Activated CD8-positive, alpha-beta T cell treated with anti-CD3 and anti-CD28 coated beads for 36 hours (primary cell): ENCODE data around the gene TMEM158. TPM values are rescaled to one million over a fixed set of nuclear protein-coding genes. Genes with fewer than 3 reads are reported as not detected.

Experiments used
- ATAC-seq: fragments of 200-7000 bp; cut with Tn5 transposase; one replicate; pipeline ENCODE4 v1.10.0; 2021; ENCODE audit warnings: mild to moderate bottlenecking, moderate library complexity
- CTCF ChIA-PET: fragments of 350-600 bp; sonication (Branson Sonifier 250); formaldehyde crosslinking; loops from one replicate; lab custom pipeline; 2021; ENCODE audit warnings: antibody characterized with exemption; lab: Charles Lee
- POLR2A ChIA-PET: fragments of 350-600 bp; sonication (Branson Sonifier 250); formaldehyde crosslinking; loops from one replicate; lab custom pipeline; 2021; ENCODE audit warnings: antibody characterized with exemption; lab: Charles Lee
- DNase-seq: peaks from one replicate; pipeline ENCODE4 v3.0.0-alpha.2; 2020
- H3K27ac Mint-ChIP-seq: one replicate; pipeline ENCODE4 v1.8.0; 2021; ENCODE audit warnings: mild to moderate bottlenecking, mixed read lengths
- H3K27me3 Mint-ChIP-seq: one replicate; pipeline ENCODE4 v1.8.0; 2021; ENCODE audit warnings: mixed read lengths
- H3K36me3 Mint-ChIP-seq: one replicate; pipeline ENCODE4 v1.8.0; 2021; ENCODE audit warnings: low read depth, mixed read lengths
- H3K4me1 Mint-ChIP-seq: one replicate; pipeline ENCODE4 v1.8.0; 2021; ENCODE audit warnings: low read depth, mixed read lengths
- H3K4me3 Mint-ChIP-seq: one replicate; pipeline ENCODE4 v1.8.0; 2021; ENCODE audit warnings: mild to moderate bottlenecking, moderate library complexity, mixed read lengths
- H3K9me3 Mint-ChIP-seq: one replicate; pipeline ENCODE4 v1.8.0; 2021; ENCODE audit warnings: mixed read lengths
- intact Hi-C: fragments of 100-400 bp; cut with micrococcal nuclease; formaldehyde crosslinking; loops from one replicate; pipeline ENCODE4 v1.10.0; 2022
- total RNA-seq, 2 experiments: library from RNA; stranded (reverse); gene quantifications; one replicate each; pipeline ENCODE4 v1.2.3, GENCODE V29; 2021
- TF ChIP-seq, protein P1 (sequence below): fragments of 200-600 bp; IDR thresholded peaks from one replicate; pipeline ENCODE4 v1.8.0; 2022; ENCODE audit warnings: antibody characterized with exemption, mild to moderate bottlenecking

The TMEM158 gene
- total RNA-seq, 2 experiments from 2014 or later, result not detected

DNA sequence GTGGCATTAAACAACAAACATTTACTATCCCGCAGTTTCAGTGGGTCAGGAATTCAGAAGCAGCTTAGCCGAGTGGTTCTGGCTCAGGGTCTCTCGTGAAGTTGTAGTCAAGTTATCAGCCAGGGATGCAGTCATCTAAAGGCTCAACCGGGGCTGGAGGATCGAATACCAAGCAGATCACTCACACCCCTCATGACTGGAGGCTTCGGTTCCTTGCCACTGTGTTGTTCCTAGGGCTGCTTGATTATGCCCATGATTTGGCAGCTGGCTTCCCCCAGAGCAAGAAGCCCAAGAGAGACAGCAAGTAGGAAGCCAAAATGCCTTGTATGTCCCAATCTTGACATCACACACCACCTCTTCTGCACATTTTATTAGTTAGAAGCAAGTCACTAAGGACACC is 46.0 kb downstream of the TMEM158 start:
- H3K36me3 Mint-ChIP-seq, result no peaks in the 10 kb centered on the region
- POLR2A ChIA-PET, result no interaction called here
- peaks cover 1% of the 10 kb centered on the region for H3K27me3 Mint-ChIP-seq
- peaks cover 4% of the 10 kb centered on the region for H3K4me1 Mint-ChIP-seq
- H3K9me3 Mint-ChIP-seq, result no peaks in the 10 kb centered on the region
- TF ChIP-seq, protein P1, sequence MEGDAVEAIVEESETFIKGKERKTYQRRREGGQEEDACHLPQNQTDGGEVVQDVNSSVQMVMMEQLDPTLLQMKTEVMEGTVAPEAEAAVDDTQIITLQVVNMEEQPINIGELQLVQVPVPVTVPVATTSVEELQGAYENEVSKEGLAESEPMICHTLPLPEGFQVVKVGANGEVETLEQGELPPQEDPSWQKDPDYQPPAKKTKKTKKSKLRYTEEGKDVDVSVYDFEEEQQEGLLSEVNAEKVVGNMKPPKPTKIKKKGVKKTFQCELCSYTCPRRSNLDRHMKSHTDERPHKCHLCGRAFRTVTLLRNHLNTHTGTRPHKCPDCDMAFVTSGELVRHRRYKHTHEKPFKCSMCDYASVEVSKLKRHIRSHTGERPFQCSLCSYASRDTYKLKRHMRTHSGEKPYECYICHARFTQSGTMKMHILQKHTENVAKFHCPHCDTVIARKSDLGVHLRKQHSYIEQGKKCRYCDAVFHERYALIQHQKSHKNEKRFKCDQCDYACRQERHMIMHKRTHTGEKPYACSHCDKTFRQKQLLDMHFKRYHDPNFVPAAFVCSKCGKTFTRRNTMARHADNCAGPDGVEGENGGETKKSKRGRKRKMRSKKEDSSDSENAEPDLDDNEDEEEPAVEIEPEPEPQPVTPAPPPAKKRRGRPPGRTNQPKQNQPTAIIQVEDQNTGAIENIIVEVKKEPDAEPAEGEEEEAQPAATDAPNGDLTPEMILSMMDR, result no peak
- CTCF ChIA-PET, result interaction anchor here (2.2 kb wide), 1 partner anchor 139 kb away, joined by 6 read pairs; no protein-coding TSS in a partner anchor
- ATAC-seq (no peak), DNase-seq (no peak)
- no peak overlapping the region for H3K4me3 Mint-ChIP-seq
- intact Hi-C loops, result no loop called here
- H3K27ac Mint-ChIP-seq, result no peak overlapping the region

- Mint-ChIP-seq H3K4me1 (peaks cover 4% of the 10 kb centered on the region), H3K27me3 (peaks cover 1% of the 10 kb centered on the region), H3K36me3 (no peaks in the 10 kb centered on the region), H3K9me3 (no peaks in the 10 kb centered on the region), H3K4me3 (no peak overlapping the region), H3K27ac (no peak overlapping the region)
- intact Hi-C loops, result no loop called here
- DNase-seq, result no peak
- ChIA-PET CTCF (interaction anchor here (2.2 kb wide), 1 partner anchor 139 kb away, joined by 6 read pairs; no protein-coding TSS in a partner anchor), POLR2A (no interaction called here)
- TF ChIP-seq, protein P1, result no peak
- ATAC-seq, result no peak
These were observed 46.9 kb downstream of the TMEM158 start for GRCh38 chr3:45179163-45179562.

GRCh38 chr3:45178183-45179023 is 47.7 kb downstream of the TMEM158 start:
- POLR2A ChIA-PET, result no interaction called here
- peaks cover 1% of the 10 kb centered on the region for H3K27me3 Mint-ChIP-seq
- DNase-seq (no peak), ATAC-seq (no peak)
- H3K4me1 Mint-ChIP-seq, result peaks cover 4% of the 10 kb centered on the region
- TF ChIP-seq, protein P1, result no peak
- H3K4me3 Mint-ChIP-seq, result no peak overlapping the region
- CTCF ChIA-PET, result interaction anchor here (2.2 kb wide), 1 partner anchor 138 kb away, joined by 6 read pairs; no protein-coding TSS in a partner anchor
- no peak overlapping the region for H3K27ac Mint-ChIP-seq
- no peaks in the 10 kb centered on the region for H3K36me3 Mint-ChIP-seq
- H3K9me3 Mint-ChIP-seq, result no peaks in the 10 kb centered on the region
- intact Hi-C loops, result no loop called here

GRCh38 chr3:45176912-45177311 is 49.2 kb downstream of the TMEM158 start:
- no peak for ATAC-seq

More at GRCh38 chr3:45176912-45177311, 49.2 kb downstream of the TMEM158 start:
- Mint-ChIP-seq H3K27ac (no peak overlapping the region), H3K4me3 (no peak overlapping the region), H3K36me3 (no peaks in the 10 kb centered on the region), H3K27me3 (peaks cover 1% of the 10 kb centered on the region), H3K4me1 (no peaks in the 10 kb centered on the region), H3K9me3 (no peaks in the 10 kb centered on the region)
- intact Hi-C loops, result no loop called here
- ChIA-PET CTCF (no interaction called here), POLR2A (interaction anchor here (0.8 kb wide), 1 partner anchor 24 kb away, joined by 3 read pairs; no protein-coding TSS in a partner anchor)
- TF ChIP-seq, protein P1, result no peak
- DNase-seq, result no peak

Other genes starting within 250 kb of the TMEM158 start
- not detected for gene CLEC3B, start 200.0 kb downstream of the TMEM158 start, total RNA-seq
- gene CDCP1, start 79.9 kb downstream of the TMEM158 start, total RNA-seq, result under 1 TPM; 0.32 to 0.36 TPM
- 10 to 100 TPM; 29.2 to 33.1 TPM for gene LARS2, start 162.3 kb upstream of the TMEM158 start, total RNA-seq